ENCODE results near the gene ATXN7.
A peak's percentile ranks its signal among the peaks of the same experiment; 100 is the strongest.

GRCh38 chr3:64023861-64024223 is 160.2 kb downstream of the ATXN7 start:
- TF ChIP-seq ELK1 (IDR thresholded peaks at IDR 0.05; ENCODE audit: borderline replicate concordance, low read depth, low read length) (no peak), POLR2A (IDR thresholded peaks at IDR 0.05; ENCODE audit: low read depth, low read length) (no peak), CTCF (conservative IDR thresholded peaks at IDR 0.05; ENCODE audit: low read depth, low read length) (no peak), MAFK (IDR thresholded peaks at IDR 0.05; ENCODE audit: low read depth, low read length) (no peak), RFX5 (IDR thresholded peaks at IDR 0.05; ENCODE audit: low read depth, low read length) (no peak), MAZ (IDR thresholded peaks at IDR 0.05; ENCODE audit: borderline replicate concordance, low read depth, low read length) (no peak), FOS (IDR thresholded peaks at IDR 0.05; ENCODE audit: low read depth, low read length) (no peak), CEBPB (IDR thresholded peaks at IDR 0.05; ENCODE audit: low read depth, low read length) (peak; percentile 21; the same call in 1 of the 2 replicates), BHLHE40 (IDR thresholded peaks at IDR 0.05; ENCODE audit: low read depth, low read length) (no peak), USF2 (IDR thresholded peaks at IDR 0.05; ENCODE audit: low read depth, low read length) (no peak), RAD21 (IDR thresholded peaks at IDR 0.05; ENCODE audit: low read length) (no peak), RCOR1 (IDR thresholded peaks at IDR 0.05; ENCODE audit: insufficient replicate concordance, low read length) (no peak), SMC3 (IDR thresholded peaks at IDR 0.05; ENCODE audit: low read depth, low read length) (no peak)
